ENCODE data around the gene ISG15. TPM values are rescaled to one million over a fixed set of nuclear protein-coding genes. Genes with fewer than 3 reads are reported as not detected.

ISG15 gene
- total RNA-seq, 1 donor, result 50.6 TPM

DNA sequence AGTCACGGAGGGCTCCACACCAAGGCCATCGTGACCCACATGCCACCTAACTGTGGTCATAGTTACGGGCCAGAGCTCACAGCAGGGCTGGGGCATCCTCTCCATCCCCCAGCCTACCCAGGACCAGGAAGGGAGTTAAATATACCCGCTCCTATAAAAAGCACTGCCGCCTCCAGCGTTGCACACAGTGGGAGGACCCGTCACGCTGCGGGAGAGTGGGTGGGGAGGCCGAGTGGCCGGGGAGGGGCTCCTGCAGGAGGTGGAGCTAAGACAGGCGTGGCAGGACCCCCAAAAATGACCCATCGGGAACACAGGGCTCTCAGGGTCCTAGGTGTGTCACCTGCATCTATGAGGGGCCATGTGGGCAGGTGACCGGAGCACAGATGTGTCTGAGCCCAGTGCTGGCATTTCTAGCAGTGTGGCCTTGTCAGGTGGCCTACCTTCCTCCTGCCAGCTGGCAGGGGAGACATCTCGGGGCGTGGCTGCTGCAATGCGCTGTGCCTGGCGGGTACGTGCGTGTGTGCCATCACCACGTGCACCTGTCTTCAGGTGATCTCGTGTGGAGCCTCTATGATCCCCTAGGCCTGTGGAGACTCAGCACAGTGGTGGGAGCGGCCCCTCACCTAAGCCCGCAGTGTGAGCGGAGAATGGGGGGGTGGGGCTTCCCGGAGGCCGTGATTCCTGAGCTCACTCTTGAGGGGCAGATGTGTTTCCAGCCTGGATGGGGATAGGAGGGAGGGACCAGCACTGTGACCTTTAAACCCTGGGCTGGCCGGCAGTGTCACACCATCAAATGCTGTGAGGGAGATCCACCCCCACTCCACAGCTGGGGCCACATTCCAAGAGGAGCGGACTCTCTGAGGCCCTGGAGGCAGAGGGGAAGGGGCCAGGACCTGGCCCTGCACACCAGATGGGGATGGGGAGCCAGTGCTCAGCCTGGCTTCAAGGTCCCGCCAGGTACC, 24.4 kb downstream of the ISG15 start:
- H3K9me3 ChIP-seq (ENCODE audit: low read depth, low read length), result no peaks in the 10 kb centered on the region
- peaks cover 37% of the 10 kb centered on the region for H3K4me1 ChIP-seq (ENCODE audit: insufficient read depth, low read length)
- no peak overlapping the region for H3K4me3 ChIP-seq (ENCODE audit: low read length)
- H3K27me3 ChIP-seq (ENCODE audit: insufficient read depth, low read length), result peaks cover 19% of the 10 kb centered on the region

DNA sequence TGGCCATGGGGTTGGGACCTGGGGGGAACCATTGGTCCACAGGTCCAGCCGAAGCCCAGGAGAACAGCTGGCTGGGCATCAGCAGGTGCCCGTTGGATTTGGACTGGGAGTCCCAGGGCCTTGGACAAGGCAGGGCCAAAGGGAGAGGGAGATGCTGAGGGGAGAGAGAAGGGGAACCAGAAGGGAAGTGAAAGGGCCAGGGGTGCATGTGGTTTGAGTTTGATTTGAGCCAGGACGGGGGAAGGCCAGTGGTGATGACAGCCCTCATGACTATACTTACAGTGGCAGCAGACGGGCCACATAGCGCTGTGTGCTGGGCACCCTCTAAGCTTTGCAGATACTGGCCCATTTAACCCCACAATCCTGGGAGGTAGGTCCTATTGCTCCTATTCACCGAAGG, 25.4 kb downstream of the ISG15 start:
- H3K9me3 ChIP-seq (ENCODE audit: low read depth, low read length), result no peaks in the 10 kb centered on the region
- H3K4me3 ChIP-seq (ENCODE audit: low read length), result no peak overlapping the region
- peaks cover 17% of the 10 kb centered on the region for H3K27me3 ChIP-seq (ENCODE audit: insufficient read depth, low read length)
- peaks cover 31% of the 10 kb centered on the region for H3K4me1 ChIP-seq (ENCODE audit: insufficient read depth, low read length)

DNA sequence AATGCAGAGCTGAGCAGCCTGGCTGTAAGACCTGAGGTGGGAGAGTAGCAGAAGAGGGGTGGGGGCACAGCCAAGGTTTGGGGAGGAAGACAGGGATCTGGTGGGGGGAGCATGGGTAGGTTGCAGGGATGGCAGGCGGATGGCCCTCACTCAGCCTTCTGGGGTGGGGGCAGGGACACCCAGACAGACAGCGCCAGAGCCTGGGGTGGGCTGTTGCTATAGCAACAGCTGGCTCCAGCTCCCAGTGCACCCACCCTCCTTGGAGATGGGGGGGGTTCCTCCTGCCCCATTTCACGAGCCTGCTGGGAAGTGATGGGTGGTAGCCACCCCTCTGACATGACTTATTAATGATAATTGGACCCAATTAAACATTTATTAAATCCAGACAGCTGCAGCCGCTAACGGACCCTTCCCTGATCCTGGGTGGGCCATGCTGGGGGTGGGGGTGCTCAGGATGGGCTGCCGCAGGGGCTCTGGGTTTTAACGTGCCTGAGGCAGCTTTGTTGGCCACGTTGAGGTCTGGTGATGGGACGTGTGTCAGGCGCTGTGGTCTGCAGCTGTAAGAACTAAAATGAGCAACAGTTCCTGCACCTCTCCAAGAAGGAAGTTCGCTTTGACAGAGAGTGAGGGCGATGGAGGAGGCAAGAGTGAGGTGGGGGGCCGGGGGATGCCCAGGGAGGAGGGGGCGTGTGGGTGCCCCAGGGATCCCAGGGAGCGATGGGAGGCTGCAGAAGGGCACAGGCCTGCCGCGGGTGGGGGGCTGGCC, 26.0 kb downstream of the ISG15 start:
- Histone ChIP-seq H3K27me3 (ENCODE audit: insufficient read depth, low read length) (peaks cover 14% of the 10 kb centered on the region), H3K4me3 (ENCODE audit: low read length) (no peak overlapping the region), H3K4me1 (ENCODE audit: insufficient read depth, low read length) (peaks cover 25% of the 10 kb centered on the region), H3K9me3 (ENCODE audit: low read depth, low read length) (no peaks in the 10 kb centered on the region)

DNA sequence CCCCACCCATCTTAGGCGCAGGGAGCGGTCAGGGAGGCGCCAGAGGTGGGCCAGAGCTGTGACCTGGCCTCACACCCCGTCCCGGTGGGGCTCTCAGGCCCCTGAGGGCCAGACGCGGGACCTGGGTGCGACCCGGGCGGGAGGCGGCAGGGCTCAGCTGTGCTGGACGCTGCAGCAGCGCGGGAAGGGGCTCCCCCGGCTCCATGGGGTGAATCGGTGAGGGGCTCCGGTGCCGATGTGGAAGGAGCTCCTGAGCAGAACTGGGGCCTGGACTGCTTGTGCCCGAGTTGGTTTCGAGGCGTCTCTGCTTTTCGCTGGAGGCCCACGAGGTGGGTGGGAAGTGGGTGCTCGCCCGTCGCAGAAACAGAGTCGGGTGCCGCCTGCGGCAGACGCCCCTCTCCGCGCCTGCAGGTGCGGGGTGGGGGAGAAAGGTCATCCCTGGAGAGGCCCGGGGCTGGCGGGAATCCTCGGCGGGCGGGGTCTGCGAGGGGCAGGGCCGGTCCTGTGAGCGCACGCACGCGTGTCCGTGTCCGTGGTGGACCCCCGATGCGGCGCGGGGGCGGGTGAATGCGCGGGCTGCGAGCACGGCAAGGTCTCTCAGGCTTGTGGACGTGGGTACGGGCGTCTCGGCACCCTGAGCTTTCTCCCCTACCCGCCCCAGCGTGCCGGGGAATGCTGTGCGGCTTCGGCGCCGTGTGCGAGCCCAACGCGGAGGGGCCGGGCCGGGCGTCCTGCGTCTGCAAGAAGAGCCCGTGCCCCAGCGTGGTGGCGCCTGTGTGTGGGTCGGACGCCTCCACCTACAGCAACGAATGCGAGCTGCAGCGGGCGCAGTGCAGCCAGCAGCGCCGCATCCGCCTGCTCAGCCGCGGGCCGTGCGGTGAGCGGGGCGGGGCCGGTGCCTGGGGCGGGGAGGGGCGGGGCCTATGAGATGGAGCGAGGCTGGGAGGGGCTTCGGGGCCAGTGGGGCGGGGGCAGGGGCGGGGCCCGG, 27.0 kb downstream of the ISG15 start:
- Histone ChIP-seq H3K27me3 (ENCODE audit: insufficient read depth, low read length) (peaks cover 8% of the 10 kb centered on the region), H3K4me3 (ENCODE audit: low read length) (no peak overlapping the region), H3K4me1 (ENCODE audit: insufficient read depth, low read length) (peaks cover 25% of the 10 kb centered on the region), H3K9me3 (ENCODE audit: low read depth, low read length) (no peaks in the 10 kb centered on the region)

DNA sequence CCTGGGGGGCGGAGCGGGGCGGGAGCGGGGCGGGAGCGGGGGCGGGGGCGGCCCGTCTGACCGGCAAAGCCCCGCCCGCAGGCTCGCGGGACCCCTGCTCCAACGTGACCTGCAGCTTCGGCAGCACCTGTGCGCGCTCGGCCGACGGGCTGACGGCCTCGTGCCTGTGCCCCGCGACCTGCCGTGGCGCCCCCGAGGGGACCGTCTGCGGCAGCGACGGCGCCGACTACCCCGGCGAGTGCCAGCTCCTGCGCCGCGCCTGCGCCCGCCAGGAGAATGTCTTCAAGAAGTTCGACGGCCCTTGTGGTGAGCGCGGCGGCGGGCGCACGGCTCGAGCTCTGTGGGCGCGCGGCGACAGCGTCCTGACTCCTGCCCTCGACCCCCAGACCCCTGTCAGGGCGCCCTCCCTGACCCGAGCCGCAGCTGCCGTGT, 27.8 kb downstream of the ISG15 start:
- Histone ChIP-seq H3K4me3 (ENCODE audit: low read length) (no peak overlapping the region), H3K27me3 (ENCODE audit: insufficient read depth, low read length) (peaks cover 8% of the 10 kb centered on the region), H3K9me3 (ENCODE audit: low read depth, low read length) (no peaks in the 10 kb centered on the region), H3K4me1 (ENCODE audit: insufficient read depth, low read length) (peaks cover 25% of the 10 kb centered on the region)

DNA sequence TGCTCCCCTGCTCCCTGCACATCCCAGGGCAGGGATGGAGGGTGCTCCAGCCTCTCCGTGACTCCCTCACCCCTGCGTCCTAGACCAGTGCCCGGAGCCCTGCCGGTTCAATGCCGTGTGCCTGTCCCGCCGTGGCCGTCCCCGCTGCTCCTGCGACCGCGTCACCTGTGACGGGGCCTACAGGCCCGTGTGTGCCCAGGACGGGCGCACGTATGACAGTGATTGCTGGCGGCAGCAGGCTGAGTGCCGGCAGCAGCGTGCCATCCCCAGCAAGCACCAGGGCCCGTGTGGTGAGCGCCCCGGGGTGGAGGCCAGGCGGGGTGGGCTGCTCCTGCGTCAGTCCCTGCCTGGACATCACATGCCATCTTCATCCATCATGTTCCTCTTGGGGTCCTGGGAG, 28.6 kb downstream of the ISG15 start:
- Histone ChIP-seq H3K4me3 (ENCODE audit: low read length) (no peak overlapping the region), H3K9me3 (ENCODE audit: low read depth, low read length) (no peaks in the 10 kb centered on the region), H3K4me1 (ENCODE audit: insufficient read depth, low read length) (peaks cover 25% of the 10 kb centered on the region), H3K27me3 (ENCODE audit: insufficient read depth, low read length) (peaks cover 8% of the 10 kb centered on the region)

DNA sequence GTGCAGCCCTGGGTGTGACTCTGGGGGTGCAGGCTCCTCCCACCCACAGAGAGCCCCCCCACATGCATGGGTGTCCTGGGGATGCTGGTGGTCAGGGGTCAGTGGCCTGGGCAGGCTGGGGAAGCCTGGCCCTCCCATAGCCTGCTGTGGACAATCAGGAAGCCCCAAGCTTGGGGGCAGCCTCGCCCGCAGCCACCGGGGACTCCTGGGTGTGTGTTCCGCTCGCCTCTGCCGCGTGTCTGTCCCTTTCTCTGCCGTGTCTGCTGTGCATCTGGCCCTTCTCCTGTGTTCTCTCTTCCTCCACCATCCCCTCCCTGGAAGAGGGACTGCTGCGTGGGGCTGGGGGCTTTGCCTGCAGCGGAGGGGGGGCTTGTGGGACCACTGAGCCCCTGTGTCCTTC, 29.5 kb downstream of the ISG15 start:
- no peaks in the 10 kb centered on the region for H3K9me3 ChIP-seq (ENCODE audit: low read depth, low read length)
- H3K27me3 ChIP-seq (ENCODE audit: insufficient read depth, low read length), result peaks cover 8% of the 10 kb centered on the region
- H3K4me3 ChIP-seq (ENCODE audit: low read length), result no peak overlapping the region
- H3K4me1 ChIP-seq (ENCODE audit: insufficient read depth, low read length), result peaks cover 25% of the 10 kb centered on the region

DNA sequence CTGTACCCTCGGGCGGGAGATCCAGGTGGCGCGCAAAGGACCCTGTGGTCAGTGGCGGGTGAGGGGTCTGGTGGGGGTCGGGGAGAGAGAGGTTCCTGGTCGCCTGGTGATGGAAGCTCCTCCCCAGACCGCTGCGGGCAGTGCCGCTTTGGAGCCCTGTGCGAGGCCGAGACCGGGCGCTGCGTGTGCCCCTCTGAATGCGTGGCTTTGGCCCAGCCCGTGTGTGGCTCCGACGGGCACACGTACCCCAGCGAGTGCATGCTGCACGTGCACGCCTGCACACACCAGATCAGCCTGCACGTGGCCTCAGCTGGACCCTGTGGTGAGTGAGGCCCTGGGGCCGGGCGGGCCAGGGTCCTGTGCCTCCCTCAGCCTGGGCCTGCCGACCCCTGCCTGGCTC, 30.1 kb downstream of the ISG15 start:
- H3K9me3 ChIP-seq (ENCODE audit: low read depth, low read length), result no peaks in the 10 kb centered on the region
- peaks cover 8% of the 10 kb centered on the region for H3K27me3 ChIP-seq (ENCODE audit: insufficient read depth, low read length)
- no peak overlapping the region for H3K4me3 ChIP-seq (ENCODE audit: low read length)
- H3K4me1 ChIP-seq (ENCODE audit: insufficient read depth, low read length), result peaks cover 23% of the 10 kb centered on the region

DNA sequence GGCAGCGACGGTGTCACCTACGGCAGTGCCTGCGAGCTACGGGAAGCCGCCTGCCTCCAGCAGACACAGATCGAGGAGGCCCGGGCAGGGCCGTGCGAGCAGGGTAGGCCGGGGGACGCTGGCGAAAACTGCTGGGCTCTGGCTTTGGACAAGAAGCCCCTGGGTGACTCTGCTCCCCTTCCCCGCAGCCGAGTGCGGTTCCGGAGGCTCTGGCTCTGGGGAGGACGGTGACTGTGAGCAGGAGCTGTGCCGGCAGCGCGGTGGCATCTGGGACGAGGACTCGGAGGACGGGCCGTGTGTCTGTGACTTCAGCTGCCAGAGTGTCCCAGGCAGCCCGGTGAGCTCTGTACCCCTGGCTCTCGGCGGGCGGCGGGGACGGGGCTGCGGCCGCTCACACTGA, 30.6 kb downstream of the ISG15 start:
- Histone ChIP-seq H3K4me3 (ENCODE audit: low read length) (no peak overlapping the region), H3K4me1 (ENCODE audit: insufficient read depth, low read length) (peaks cover 17% of the 10 kb centered on the region), H3K27me3 (ENCODE audit: insufficient read depth, low read length) (peaks cover 7% of the 10 kb centered on the region), H3K9me3 (ENCODE audit: low read depth, low read length) (no peaks in the 10 kb centered on the region)

DNA sequence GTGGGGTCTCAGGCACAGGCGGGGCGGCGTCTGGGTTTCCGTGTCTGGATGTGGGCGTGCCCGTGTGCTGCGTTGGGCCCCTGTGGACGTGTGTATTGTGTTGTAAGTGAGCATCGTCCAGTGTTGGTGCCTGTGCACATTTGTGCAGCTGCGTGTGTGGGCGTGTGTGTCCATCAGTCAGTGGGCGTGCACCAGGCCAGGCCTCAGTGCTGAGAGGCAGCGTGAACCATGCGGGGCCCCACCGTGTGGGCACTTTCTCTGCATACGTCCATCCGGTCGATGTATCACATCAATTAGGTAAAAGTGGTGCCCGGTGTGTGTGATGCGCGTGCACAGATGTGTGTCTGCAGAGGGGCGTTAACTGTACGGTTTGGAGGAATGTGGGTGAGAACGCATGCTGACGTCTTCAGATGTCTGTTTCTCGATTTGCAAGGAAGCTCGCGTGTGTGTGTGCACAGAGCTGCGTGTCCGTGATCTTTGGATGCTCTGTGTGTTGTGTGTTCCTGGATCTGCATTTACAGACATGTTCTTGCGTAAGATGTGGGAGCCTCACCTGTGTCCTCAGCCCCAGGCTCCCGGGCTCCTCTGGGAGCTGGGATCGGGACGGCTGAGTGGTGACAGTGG, 31.3 kb downstream of the ISG15 start:
- Histone ChIP-seq H3K4me3 (ENCODE audit: low read length) (no peak overlapping the region), H3K27me3 (ENCODE audit: insufficient read depth, low read length) (peaks cover 4% of the 10 kb centered on the region), H3K9me3 (ENCODE audit: low read depth, low read length) (no peaks in the 10 kb centered on the region), H3K4me1 (ENCODE audit: insufficient read depth, low read length) (peaks cover 11% of the 10 kb centered on the region)

DNA sequence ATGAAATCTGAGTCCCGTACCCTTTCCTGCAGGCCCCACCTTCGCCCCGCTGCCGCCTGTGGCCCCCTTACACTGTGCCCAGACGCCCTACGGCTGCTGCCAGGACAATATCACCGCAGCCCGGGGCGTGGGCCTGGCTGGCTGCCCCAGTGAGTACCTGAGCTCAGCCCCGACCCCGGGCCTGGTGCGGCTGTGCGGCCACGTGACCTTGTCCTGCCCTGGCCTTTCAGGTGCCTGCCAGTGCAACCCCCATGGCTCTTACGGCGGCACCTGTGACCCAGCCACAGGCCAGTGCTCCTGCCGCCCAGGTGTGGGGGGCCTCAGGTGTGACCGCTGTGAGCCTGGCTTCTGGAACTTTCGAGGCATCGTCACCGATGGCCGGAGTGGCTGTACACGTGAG, 31.8 kb downstream of the ISG15 start:
- peaks cover 5% of the 10 kb centered on the region for H3K4me1 ChIP-seq (ENCODE audit: insufficient read depth, low read length)

DNA sequence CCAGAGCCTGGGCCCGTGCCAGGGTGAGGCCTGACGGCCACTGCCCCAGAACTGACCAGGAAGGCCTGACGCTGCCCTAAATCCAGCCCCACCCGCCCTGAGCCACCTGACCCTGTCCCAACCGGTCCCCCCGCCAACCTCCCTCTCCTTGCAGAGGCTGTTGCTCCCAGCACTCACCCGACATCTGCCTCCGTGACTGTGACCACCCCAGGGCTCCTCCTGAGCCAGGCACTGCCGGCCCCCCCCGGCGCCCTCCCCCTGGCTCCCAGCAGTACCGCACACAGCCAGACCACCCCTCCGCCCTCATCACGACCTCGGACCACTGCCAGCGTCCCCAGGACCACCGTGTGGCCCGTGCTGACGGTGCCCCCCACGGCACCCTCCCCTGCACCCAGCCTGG, 32.9 kb downstream of the ISG15 start:
- Histone ChIP-seq H3K4me3 (ENCODE audit: low read length) (no peak overlapping the region), H3K27me3 (ENCODE audit: insufficient read depth, low read length) (no peaks in the 10 kb centered on the region), H3K9me3 (ENCODE audit: low read depth, low read length) (no peaks in the 10 kb centered on the region), H3K4me1 (ENCODE audit: insufficient read depth, low read length) (no peaks in the 10 kb centered on the region)

More for the DNA sequence above, 31.8 kb downstream of the ISG15 start:
- no peaks in the 10 kb centered on the region for H3K9me3 ChIP-seq (ENCODE audit: low read depth, low read length)
- no peaks in the 10 kb centered on the region for H3K27me3 ChIP-seq (ENCODE audit: insufficient read depth, low read length)
- no peak overlapping the region for H3K4me3 ChIP-seq (ENCODE audit: low read length)

DNA sequence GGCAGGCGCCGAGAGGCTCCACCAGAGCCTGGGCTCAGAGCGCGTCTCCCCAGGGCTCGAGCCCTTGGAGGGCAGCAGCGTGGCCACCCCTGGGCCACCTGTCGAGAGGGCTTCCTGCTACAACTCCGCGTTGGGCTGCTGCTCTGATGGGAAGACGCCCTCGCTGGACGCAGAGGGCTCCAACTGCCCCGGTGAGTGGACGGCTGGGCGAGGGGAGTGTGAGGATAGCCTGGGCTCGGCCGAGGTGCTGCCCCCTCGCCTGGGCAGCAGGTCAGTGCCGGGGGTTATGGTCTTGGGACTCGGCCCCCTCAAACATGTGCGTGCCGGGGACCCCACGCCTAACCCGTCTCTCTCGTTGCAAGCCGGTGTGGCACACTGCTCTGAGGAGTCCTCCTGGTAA, 33.5 kb downstream of the ISG15 start:
- Histone ChIP-seq H3K4me1 (ENCODE audit: insufficient read depth, low read length) (no peaks in the 10 kb centered on the region), H3K9me3 (ENCODE audit: low read depth, low read length) (no peaks in the 10 kb centered on the region), H3K27me3 (ENCODE audit: insufficient read depth, low read length) (no peaks in the 10 kb centered on the region), H3K4me3 (ENCODE audit: low read length) (no peak overlapping the region)

DNA sequence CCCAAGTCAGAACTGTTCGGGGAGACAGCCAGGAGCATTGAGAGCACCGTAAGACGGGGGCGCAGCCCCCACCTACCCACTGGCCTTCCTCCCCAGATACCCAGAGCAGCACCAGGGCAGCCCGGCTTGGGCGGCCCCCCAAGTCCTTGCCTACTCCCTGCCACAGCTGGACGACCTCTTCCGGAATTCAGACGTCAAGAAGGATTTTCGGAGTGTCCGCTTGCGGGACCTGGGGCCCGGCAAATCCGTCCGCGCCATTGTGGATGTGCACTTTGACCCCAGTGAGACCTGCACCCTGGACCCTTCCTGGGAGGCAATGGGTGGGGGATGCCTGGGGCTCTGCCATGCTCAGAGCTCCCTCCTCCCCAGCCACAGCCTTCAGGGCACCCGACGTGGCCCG, 34.1 kb downstream of the ISG15 start:
- no peak overlapping the region for H3K4me3 ChIP-seq (ENCODE audit: low read length)
- H3K9me3 ChIP-seq (ENCODE audit: low read depth, low read length), result no peaks in the 10 kb centered on the region
- H3K4me1 ChIP-seq (ENCODE audit: insufficient read depth, low read length), result no peaks in the 10 kb centered on the region
- no peaks in the 10 kb centered on the region for H3K27me3 ChIP-seq (ENCODE audit: insufficient read depth, low read length)

Data from mononuclear cell (primary cell).